Measurements from ENCODE around the gene DGCR6L.
"Not testable (repeated sequence)": the region's sequence is repeated elsewhere in the genome, so short reads cannot be mapped to it uniquely, and the experiment has no call there.

DNA sequence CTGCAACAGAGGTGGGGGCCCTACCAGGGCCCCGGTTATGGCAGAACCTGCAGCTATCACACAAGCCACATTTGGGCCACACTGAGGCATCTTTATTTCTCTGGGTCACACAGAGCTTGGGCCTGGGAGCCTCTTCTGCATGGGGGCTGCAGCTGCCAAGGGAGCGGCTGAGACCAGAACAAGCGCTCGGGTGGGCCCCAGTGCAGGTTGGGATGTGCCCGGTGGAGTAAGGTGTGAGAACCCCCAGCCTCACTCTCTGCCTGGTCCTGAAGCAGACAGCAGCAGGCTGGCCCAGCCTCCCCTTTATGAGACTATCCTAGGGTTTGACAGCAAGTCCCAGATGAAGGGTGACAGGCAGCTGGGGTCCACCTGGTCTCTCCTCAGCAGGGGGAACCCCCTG lies 5.7 kb downstream of the DGCR6L start:
- TF ChIP-seq, protein P1, sequence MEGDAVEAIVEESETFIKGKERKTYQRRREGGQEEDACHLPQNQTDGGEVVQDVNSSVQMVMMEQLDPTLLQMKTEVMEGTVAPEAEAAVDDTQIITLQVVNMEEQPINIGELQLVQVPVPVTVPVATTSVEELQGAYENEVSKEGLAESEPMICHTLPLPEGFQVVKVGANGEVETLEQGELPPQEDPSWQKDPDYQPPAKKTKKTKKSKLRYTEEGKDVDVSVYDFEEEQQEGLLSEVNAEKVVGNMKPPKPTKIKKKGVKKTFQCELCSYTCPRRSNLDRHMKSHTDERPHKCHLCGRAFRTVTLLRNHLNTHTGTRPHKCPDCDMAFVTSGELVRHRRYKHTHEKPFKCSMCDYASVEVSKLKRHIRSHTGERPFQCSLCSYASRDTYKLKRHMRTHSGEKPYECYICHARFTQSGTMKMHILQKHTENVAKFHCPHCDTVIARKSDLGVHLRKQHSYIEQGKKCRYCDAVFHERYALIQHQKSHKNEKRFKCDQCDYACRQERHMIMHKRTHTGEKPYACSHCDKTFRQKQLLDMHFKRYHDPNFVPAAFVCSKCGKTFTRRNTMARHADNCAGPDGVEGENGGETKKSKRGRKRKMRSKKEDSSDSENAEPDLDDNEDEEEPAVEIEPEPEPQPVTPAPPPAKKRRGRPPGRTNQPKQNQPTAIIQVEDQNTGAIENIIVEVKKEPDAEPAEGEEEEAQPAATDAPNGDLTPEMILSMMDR (conservative IDR thresholded peaks at IDR 0.05 in 1 of 2, IDR thresholded peaks at IDR 0.05 in 1 of 2; ENCODE audit: extremely low read depth in 1 of 2, insufficient read depth in 1 of 2, low read depth in 1 of 2, low read length in 2 of 2), result not testable (repeated sequence)
- TF ChIP-seq EZH2 (IDR thresholded peaks at IDR 0.05; ENCODE audit: borderline replicate concordance, low read length), result not testable (repeated sequence)
